ENCODE results near the gene SPNS3.

GRCh38 chr17:4465786-4466185 is 32.0 kb downstream of the SPNS3 start:
- TF ChIP-seq, protein P1, sequence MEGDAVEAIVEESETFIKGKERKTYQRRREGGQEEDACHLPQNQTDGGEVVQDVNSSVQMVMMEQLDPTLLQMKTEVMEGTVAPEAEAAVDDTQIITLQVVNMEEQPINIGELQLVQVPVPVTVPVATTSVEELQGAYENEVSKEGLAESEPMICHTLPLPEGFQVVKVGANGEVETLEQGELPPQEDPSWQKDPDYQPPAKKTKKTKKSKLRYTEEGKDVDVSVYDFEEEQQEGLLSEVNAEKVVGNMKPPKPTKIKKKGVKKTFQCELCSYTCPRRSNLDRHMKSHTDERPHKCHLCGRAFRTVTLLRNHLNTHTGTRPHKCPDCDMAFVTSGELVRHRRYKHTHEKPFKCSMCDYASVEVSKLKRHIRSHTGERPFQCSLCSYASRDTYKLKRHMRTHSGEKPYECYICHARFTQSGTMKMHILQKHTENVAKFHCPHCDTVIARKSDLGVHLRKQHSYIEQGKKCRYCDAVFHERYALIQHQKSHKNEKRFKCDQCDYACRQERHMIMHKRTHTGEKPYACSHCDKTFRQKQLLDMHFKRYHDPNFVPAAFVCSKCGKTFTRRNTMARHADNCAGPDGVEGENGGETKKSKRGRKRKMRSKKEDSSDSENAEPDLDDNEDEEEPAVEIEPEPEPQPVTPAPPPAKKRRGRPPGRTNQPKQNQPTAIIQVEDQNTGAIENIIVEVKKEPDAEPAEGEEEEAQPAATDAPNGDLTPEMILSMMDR (IDR thresholded peaks at IDR 0.05) = no peak
- TF ChIP-seq EZH2 (IDR thresholded peaks at IDR 0.05; ENCODE audit: borderline replicate concordance, insufficient read depth, low read depth, low read length, poor library complexity, severe bottlenecking) = no peak

Data from B cell (primary cell).